Measurements from ENCODE around the gene MINK1. TPM values are rescaled to one million over a fixed set of nuclear protein-coding genes. Genes with fewer than 3 reads are reported as not detected.
"Not testable (repeated sequence)": the region's sequence is repeated elsewhere in the genome, so short reads cannot be mapped to it uniquely, and the experiment has no call there.

Gene MINK1
- total and polyA plus RNA-seq, 2 donors (not counting 1 experiment from before 2014, with no cell fraction given): 109 to 160 TPM

GRCh38 chr17:4827399-4827798 lies 5.7 kb upstream of the MINK1 start:
- H3K4me3 Mint-ChIP-seq: no peak overlapping the region
- H3K4me3 ChIP-seq (ENCODE audit: control extremely low read depth in 1 of 5, extremely low read depth in 1 of 5, insufficient read depth in 1 of 5, low read depth in 2 of 5, low read length in 4 of 5): no peak overlapping the region
- H3K27me3 ChIP-seq (replicated peaks in 1 of 4; ENCODE audit: control extremely low read depth in 1 of 4, control insufficient read depth in 3 of 4, insufficient read depth in 4 of 4, low read length in 3 of 4): no peaks in the 10 kb centered on the region
- H2AFZ ChIP-seq (ENCODE audit: insufficient read depth, low read depth, low read length, poor library complexity, severe bottlenecking): no peak overlapping the region
- intact Hi-C loops (cut with micrococcal nuclease): no loop called here
- 63% methylated on average over 3 of the region's 8 CpGs for WGBS (ENCODE audit: insufficient coverage)
- H3K9me3 ChIP-seq (ENCODE audit: control extremely low read depth in 1 of 3, control insufficient read depth in 2 of 3, insufficient read depth in 1 of 3, low read length in 2 of 3): no peaks in the 10 kb centered on the region
- ATAC-seq (ENCODE audit: low read depth) (no peak), DNase-seq (no peak)
- no peaks in the 10 kb centered on the region for H3K79me2 ChIP-seq (ENCODE audit: control insufficient read depth, insufficient read depth, low read length)
- no peaks in the 10 kb centered on the region for H3K36me3 ChIP-seq (replicated peaks in 1 of 2; ENCODE audit: control extremely low read depth in 1 of 2, control insufficient read depth in 1 of 2, extremely low read depth in 1 of 2, insufficient read depth in 2 of 2, low read length in 1 of 2)
- H3K9me3 Mint-ChIP-seq (ENCODE audit: insufficient read depth): no peaks in the 10 kb centered on the region
- H3K4me1 ChIP-seq (ENCODE audit: control insufficient read depth in 2 of 2, insufficient read depth in 2 of 2, low read length in 2 of 2): no peaks in the 10 kb centered on the region
- no peaks in the 10 kb centered on the region for H3K4me1 Mint-ChIP-seq
- no peaks in the 10 kb centered on the region for H3K27me3 Mint-ChIP-seq
- no peak overlapping the region for H3K27ac Mint-ChIP-seq
- H3K4me2 ChIP-seq (replicated peaks; ENCODE audit: low read depth, low read length, poor library complexity, severe bottlenecking): no peak overlapping the region
- no peak overlapping the region for H3K9ac ChIP-seq (ENCODE audit: low read length)
- POLR2A ChIA-PET: no interaction called here
- CTCF ChIA-PET: no interaction called here
- H4K20me1 ChIP-seq (ENCODE audit: control insufficient read depth, insufficient read depth, low read length, poor library complexity, severe bottlenecking): no peaks in the 10 kb centered on the region
- TF ChIP-seq EZH2 (IDR thresholded peaks at IDR 0.05; ENCODE audit: borderline replicate concordance, insufficient read depth, low read depth, low read length, poor library complexity, severe bottlenecking) (no peak), CTCF (IDR thresholded peaks at IDR 0.05) (no peak)
- H3K27ac ChIP-seq (ENCODE audit: low read length in 2 of 2): no peak overlapping the region

GRCh38 chr17:4832829-4833177 lies 337 bp upstream of the MINK1 start:
- H3K9me3 Mint-ChIP-seq (ENCODE audit: insufficient read depth); H3K36me3 ChIP-seq (replicated peaks in 1 of 2; ENCODE audit: control extremely low read depth in 1 of 2, control insufficient read depth in 1 of 2, extremely low read depth in 1 of 2, insufficient read depth in 2 of 2, low read length in 1 of 2); H3K27me3 ChIP-seq (replicated peaks in 1 of 4; ENCODE audit: control extremely low read depth in 1 of 4, control insufficient read depth in 3 of 4, insufficient read depth in 4 of 4, low read length in 3 of 4); DNase-seq; H3K27me3 Mint-ChIP-seq; H3K9me3 ChIP-seq (ENCODE audit: control extremely low read depth in 1 of 3, control insufficient read depth in 2 of 3, insufficient read depth in 1 of 3, low read length in 2 of 3): not testable (repeated sequence)
- H3K4me1 ChIP-seq (ENCODE audit: control insufficient read depth in 2 of 2, insufficient read depth in 2 of 2, low read length in 2 of 2): peaks cover 21 to 26% of the 10 kb centered on the region in 2 donors
- peak overlapping the region; percentile 94 for H3K4me2 ChIP-seq (replicated peaks; ENCODE audit: low read depth, low read length, poor library complexity, severe bottlenecking)
- peaks cover 50% of the 10 kb centered on the region for H3K79me2 ChIP-seq (ENCODE audit: control insufficient read depth, insufficient read depth, low read length)
- H2AFZ ChIP-seq (ENCODE audit: insufficient read depth, low read depth, low read length, poor library complexity, severe bottlenecking): peak overlapping the region; percentile 88
- 1% methylated on average over 8 of the region's 17 CpGs for WGBS (ENCODE audit: insufficient coverage)
- ChIA-PET CTCF (interaction anchor here (1.0 kb wide), 1 partner anchor 43 kb away, joined by 3 read pairs; no protein-coding TSS in a partner anchor), POLR2A (interaction anchor here (1.1 kb wide), 1 partner anchor 43 kb away, joined by 4 read pairs; no protein-coding TSS in a partner anchor)
- peaks cover 44% of the 10 kb centered on the region for H4K20me1 ChIP-seq (ENCODE audit: control insufficient read depth, insufficient read depth, low read length, poor library complexity, severe bottlenecking)
- peak overlapping the region; percentile 77 to 85 for H3K27ac ChIP-seq (ENCODE audit: low read length in 2 of 2)
- intact Hi-C loops (cut with micrococcal nuclease): loop anchor here (1.0 to 2.0 kb wide), 6 partner anchors 26 to 134 kb away; partner anchors contain the start of genes ARRB2, MED11, PLD2 and PSMB6
- ATAC-seq (ENCODE audit: low read depth): peak; percentile 15
- peak overlapping the region; percentile 57 to 86 (median 79) for H3K4me3 ChIP-seq (ENCODE audit: control extremely low read depth in 1 of 5, extremely low read depth in 1 of 5, insufficient read depth in 1 of 5, low read depth in 2 of 5, low read length in 4 of 5)
- H3K27ac Mint-ChIP-seq: peak overlapping the region; percentile 99
- H3K4me3 Mint-ChIP-seq: peak overlapping the region; percentile 99
- peaks cover 29% of the 10 kb centered on the region for H3K4me1 Mint-ChIP-seq
- H3K9ac ChIP-seq (ENCODE audit: low read length): peak overlapping the region; percentile 82
